Gastrocnemius medialis (tissue), 4 donors: ENCODE results near the gene HLA-DPA1.

ENCODE experiments used
- POLR2A ChIP-seq, 2 donors: fragments of 450-650 bp; IDR thresholded peaks; one replicate each; pipeline ENCODE4 v1.6.1; 2017; ENCODE audit warnings: antibody characterized with exemption in 2 of 2, mild to moderate bottlenecking in 2 of 2, moderate library complexity in 2 of 2
- TF ChIP-seq, protein P1 (sequence below), 5 experiments: fragments of 450-650 bp in 3 of 5; fragments of 200-600 bp in 2 of 5; sonication (generic) in 2 of 5; IDR thresholded peaks in 4 of 5; conservative IDR thresholded peaks in 1 of 5; 1 replicate in 4 of 5; 2 replicates in 1 of 5; pipeline ENCODE4 v1.5.1; 2016 to 2019; ENCODE audit warnings: antibody characterized with exemption in 5 of 5, mild to moderate bottlenecking in 3 of 5, moderate library complexity in 3 of 5

DNA sequence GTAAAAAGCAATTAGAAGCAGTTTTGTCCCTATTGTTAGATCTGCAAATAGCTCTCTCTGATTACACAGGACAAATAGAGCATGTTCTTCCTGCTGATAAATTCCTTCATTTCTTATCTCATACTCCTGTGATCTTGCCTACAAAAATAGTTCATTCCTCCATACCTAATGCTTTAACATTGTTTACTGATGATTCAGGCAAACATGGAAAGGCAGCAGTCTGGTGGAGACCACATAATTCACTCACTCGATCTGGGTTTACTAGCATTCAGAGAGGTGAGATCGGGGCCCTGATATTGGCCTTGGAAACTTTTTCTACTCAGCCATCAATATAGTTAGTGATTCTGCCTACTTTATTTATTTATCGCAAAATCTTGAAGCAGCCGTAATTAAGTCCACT lies 20.2 kb downstream of the HLA-DPA1 start:
- TF ChIP-seq, protein P1, sequence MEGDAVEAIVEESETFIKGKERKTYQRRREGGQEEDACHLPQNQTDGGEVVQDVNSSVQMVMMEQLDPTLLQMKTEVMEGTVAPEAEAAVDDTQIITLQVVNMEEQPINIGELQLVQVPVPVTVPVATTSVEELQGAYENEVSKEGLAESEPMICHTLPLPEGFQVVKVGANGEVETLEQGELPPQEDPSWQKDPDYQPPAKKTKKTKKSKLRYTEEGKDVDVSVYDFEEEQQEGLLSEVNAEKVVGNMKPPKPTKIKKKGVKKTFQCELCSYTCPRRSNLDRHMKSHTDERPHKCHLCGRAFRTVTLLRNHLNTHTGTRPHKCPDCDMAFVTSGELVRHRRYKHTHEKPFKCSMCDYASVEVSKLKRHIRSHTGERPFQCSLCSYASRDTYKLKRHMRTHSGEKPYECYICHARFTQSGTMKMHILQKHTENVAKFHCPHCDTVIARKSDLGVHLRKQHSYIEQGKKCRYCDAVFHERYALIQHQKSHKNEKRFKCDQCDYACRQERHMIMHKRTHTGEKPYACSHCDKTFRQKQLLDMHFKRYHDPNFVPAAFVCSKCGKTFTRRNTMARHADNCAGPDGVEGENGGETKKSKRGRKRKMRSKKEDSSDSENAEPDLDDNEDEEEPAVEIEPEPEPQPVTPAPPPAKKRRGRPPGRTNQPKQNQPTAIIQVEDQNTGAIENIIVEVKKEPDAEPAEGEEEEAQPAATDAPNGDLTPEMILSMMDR (IDR thresholded peaks at IDR 0.05 in 4 of 5, conservative IDR thresholded peaks at IDR 0.05 in 1 of 5), result no peak
- TF ChIP-seq POLR2A (IDR thresholded peaks at IDR 0.05), result no peak
